Measurements from ENCODE around the gene KCNRG.
"Not testable (repeated sequence)": the region's sequence is repeated elsewhere in the genome, so short reads cannot be mapped to it uniquely, and the experiment has no call there.

Gene KCNRG

DNA sequence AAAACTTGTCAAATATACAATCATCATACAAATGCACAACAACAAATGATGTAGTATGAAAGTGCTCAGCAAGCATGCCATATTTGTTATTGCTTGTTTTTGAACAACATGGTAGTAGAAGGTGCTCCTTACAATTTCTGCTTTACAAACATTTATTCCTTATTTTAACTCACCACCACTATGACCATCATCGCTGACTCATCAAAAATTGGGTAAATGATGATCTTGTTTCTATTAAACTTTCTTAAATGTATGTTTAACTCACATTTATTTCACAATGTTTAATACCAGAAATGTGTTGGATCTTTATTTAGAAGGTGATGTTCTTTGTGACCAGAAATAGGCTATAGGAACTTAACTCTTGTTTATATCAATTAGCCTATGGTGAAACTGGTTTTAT is 45.5 kb downstream of the KCNRG start:
- Histone ChIP-seq H3K9ac (ENCODE audit: low read depth, low read length) (no peak overlapping the region), H3K9me3 (ENCODE audit: insufficient read depth, low read depth, low read length) (no peaks in the 10 kb centered on the region), H3K27me3 (ENCODE audit: insufficient read depth, low read length) (no peaks in the 10 kb centered on the region), H3K27ac (ENCODE audit: low read length) (no peak overlapping the region), H3K4me3 (ENCODE audit: low read length) (no peak overlapping the region), H3K36me3 (ENCODE audit: insufficient read depth, low read depth, low read length) (peaks cover 7% of the 10 kb centered on the region; the same call in 1 of the 2 replicates), H3K4me1 (ENCODE audit: insufficient read depth, low read length) (no peaks in the 10 kb centered on the region)

DNA sequence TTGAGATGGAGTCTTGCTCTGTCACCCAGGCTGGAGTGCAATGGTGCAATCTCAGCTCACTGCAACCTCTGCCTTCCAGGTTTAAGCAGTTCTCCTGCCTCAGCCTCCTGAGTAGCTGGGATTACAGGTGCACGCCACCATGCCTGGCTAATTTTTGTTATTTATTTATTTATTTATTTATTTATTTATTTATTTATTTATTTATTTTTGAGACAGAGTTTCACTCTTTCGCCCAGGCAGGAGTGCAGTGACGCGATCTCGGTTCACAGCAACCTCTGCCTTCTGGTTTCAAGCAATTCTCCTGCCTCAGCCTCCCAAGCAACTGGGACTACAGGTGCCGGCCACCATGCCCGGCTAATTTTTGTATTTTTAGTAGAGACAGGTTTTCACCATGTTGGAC is 47.1 kb downstream of the KCNRG start:
- peaks cover 19% of the 10 kb centered on the region; the same call in 1 of the 2 replicates for H3K36me3 ChIP-seq (ENCODE audit: insufficient read depth, low read depth, low read length)
- not testable (repeated sequence) for H3K4me1 ChIP-seq (ENCODE audit: insufficient read depth, low read length); H3K4me3 ChIP-seq (ENCODE audit: low read length); H3K9me3 ChIP-seq (ENCODE audit: insufficient read depth, low read depth, low read length); H3K9ac ChIP-seq (ENCODE audit: low read depth, low read length); H3K27me3 ChIP-seq (ENCODE audit: insufficient read depth, low read length); H3K27ac ChIP-seq (ENCODE audit: low read length)

- Histone ChIP-seq H3K9me3 (ENCODE audit: insufficient read depth, low read depth, low read length) (no peaks in the 10 kb centered on the region), H3K27ac (ENCODE audit: low read length) (no peak overlapping the region), H3K4me1 (ENCODE audit: insufficient read depth, low read length) (no peaks in the 10 kb centered on the region), H3K36me3 (ENCODE audit: insufficient read depth, low read depth, low read length) (peaks cover 29% of the 10 kb centered on the region), H3K27me3 (ENCODE audit: insufficient read depth, low read length) (no peaks in the 10 kb centered on the region), H3K9ac (ENCODE audit: low read depth, low read length) (no peak overlapping the region), H3K4me3 (ENCODE audit: low read length) (no peak overlapping the region)
Observed at GRCh38 chr13:50065712-50066111, 50.5 kb downstream of the KCNRG start.

GRCh38 chr13:50068508-50068907 is 53.3 kb downstream of the KCNRG start:
- H3K9me3 ChIP-seq (ENCODE audit: insufficient read depth, low read depth, low read length) = no peaks in the 10 kb centered on the region
- no peak overlapping the region for H3K4me3 ChIP-seq (ENCODE audit: low read length)
- H3K27me3 ChIP-seq (ENCODE audit: insufficient read depth, low read length) = no peaks in the 10 kb centered on the region
- H3K9ac ChIP-seq (ENCODE audit: low read depth, low read length) = no peak overlapping the region
- no peak overlapping the region for H3K27ac ChIP-seq (ENCODE audit: low read length)
- H3K4me1 ChIP-seq (ENCODE audit: insufficient read depth, low read length) = no peaks in the 10 kb centered on the region
- H3K36me3 ChIP-seq (ENCODE audit: insufficient read depth, low read depth, low read length) = peaks cover 34% of the 10 kb centered on the region

GRCh38 chr13:50069261-50069660 is 54.0 kb downstream of the KCNRG start:
- no peaks in the 10 kb centered on the region for H3K4me1 ChIP-seq (ENCODE audit: insufficient read depth, low read length)
- H3K9me3 ChIP-seq (ENCODE audit: insufficient read depth, low read depth, low read length) = no peaks in the 10 kb centered on the region
- H3K4me3 ChIP-seq (ENCODE audit: low read length) = no peak overlapping the region
- no peaks in the 10 kb centered on the region for H3K27me3 ChIP-seq (ENCODE audit: insufficient read depth, low read length)
- H3K9ac ChIP-seq (ENCODE audit: low read depth, low read length) = no peak overlapping the region
- H3K36me3 ChIP-seq (ENCODE audit: insufficient read depth, low read depth, low read length) = peaks cover 34% of the 10 kb centered on the region
- H3K27ac ChIP-seq (ENCODE audit: low read length) = no peak overlapping the region

DNA sequence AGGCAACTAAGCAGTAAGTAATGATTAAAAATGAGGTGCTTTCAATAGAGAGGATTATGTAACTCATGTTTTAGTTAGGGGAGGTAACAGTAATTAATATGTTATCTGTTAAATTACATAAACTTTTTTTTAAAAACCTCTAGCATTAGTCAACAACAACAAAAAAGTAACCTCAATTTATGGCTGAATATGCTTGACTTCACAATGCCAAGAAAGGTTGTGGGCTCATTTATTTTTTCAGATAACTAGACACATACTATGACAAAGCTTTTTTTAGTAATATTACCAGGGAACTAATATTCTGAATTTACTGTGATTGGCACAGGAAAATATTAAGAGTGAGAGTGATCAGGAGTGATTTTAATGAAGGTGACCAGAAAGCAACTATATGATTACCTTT is 54.9 kb downstream of the KCNRG start:
- H3K27me3 ChIP-seq (ENCODE audit: insufficient read depth, low read length) = no peaks in the 10 kb centered on the region
- H3K36me3 ChIP-seq (ENCODE audit: insufficient read depth, low read depth, low read length) = peaks cover 34% of the 10 kb centered on the region
- H3K9me3 ChIP-seq (ENCODE audit: insufficient read depth, low read depth, low read length) = no peaks in the 10 kb centered on the region
- H3K4me1 ChIP-seq (ENCODE audit: insufficient read depth, low read length) = no peaks in the 10 kb centered on the region
- no peak overlapping the region for H3K4me3 ChIP-seq (ENCODE audit: low read length)
- H3K27ac ChIP-seq (ENCODE audit: low read length) = no peak overlapping the region
- H3K9ac ChIP-seq (ENCODE audit: low read depth, low read length) = no peak overlapping the region
